Karpas-422 (cell line): Measurements from ENCODE around the gene FHIT. TPM values are rescaled to one million over a fixed set of nuclear protein-coding genes. Genes with fewer than 3 reads are reported as not detected.

ENCODE experiments used
- DNase-seq: peaks from one replicate; pipeline ENCODE4 v3.0.0-alpha.2; 2015
- H2AFZ ChIP-seq: fragments of 200-600 bp; sonication (generic); 2 replicates; pipeline ENCODE4 v1.6.1; 2014; ENCODE audit warnings: antibody characterized with exemption, low read length, mixed read lengths
- H3K27ac ChIP-seq: fragments of 200-600 bp; sonication (generic); 2 replicates; pipeline ENCODE4 v1.5.1; 2014; ENCODE audit warnings: mild to moderate bottlenecking, low read length, moderate library complexity
- H3K27me3 ChIP-seq: fragments of 200-600 bp; sonication (generic); 2 replicates; pipeline ENCODE4 v1.6.1; 2014; ENCODE audit warnings: low read length, mixed read lengths
- H3K36me3 ChIP-seq: fragments of 200-600 bp; sonication (generic); 2 replicates; pipeline ENCODE4 v1.6.1; 2014; ENCODE audit warnings: low read length, mixed read lengths; ENCODE audit not compliant: insufficient read depth
- H3K4me1 ChIP-seq: fragments of 200-600 bp; sonication (generic); 2 replicates; pipeline ENCODE4 v1.6.1; 2014; ENCODE audit warnings: mild to moderate bottlenecking, low read length, mixed read lengths
- H3K4me2 ChIP-seq: fragments of 200-600 bp; sonication (generic); 2 replicates; pipeline ENCODE4 v1.6.1; 2014; ENCODE audit warnings: low read length, low read depth, mild to moderate bottlenecking; ENCODE audit not compliant: poor library complexity, severe bottlenecking
- H3K4me3 ChIP-seq: fragments of 200-600 bp; sonication (generic); 2 replicates; pipeline ENCODE4 v1.5.1; 2014; ENCODE audit warnings: mild to moderate bottlenecking, antibody characterized with exemption, low read length, mixed read lengths
- H3K79me2 ChIP-seq: fragments of 200-600 bp; sonication (generic); 2 replicates; pipeline ENCODE4 v1.6.1; 2014; ENCODE audit warnings: mild to moderate bottlenecking, low read length, mixed read lengths
- H3K9ac ChIP-seq: fragments of 200-600 bp; sonication (generic); 2 replicates; pipeline ENCODE4 v1.6.0; 2014; ENCODE audit warnings: low read length
- H3K9me2 ChIP-seq: fragments of 200-600 bp; sonication (generic), shearing (Covaris generic); replicated peaks from 2 replicates; pipeline ENCODE4 v1.6.0; 2014; ENCODE audit warnings: mild to moderate bottlenecking, low read length, moderate library complexity; ENCODE audit not compliant: insufficient read depth
- H3K9me3 ChIP-seq: fragments of 300-700, 200-600 bp; sonication (generic); 2 replicates; pipeline ENCODE4 v1.6.1; 2014; ENCODE audit warnings: low read length, mixed read lengths
- H4K20me1 ChIP-seq: fragments of 200-600 bp; sonication (generic); 2 replicates; pipeline ENCODE4 v1.6.1; 2014; ENCODE audit warnings: mild to moderate bottlenecking, antibody characterized with exemption, low read length, low read depth; ENCODE audit not compliant: insufficient read depth
- total RNA-seq: library from RNA; depleted of rRNA; stranded (reverse); fragments of >200 nt; shearing (Covaris generic); gene quantifications from 2 replicates; pipeline ENCODE4 v1.2.3, GENCODE V29; 2014; ENCODE audit warnings: low replicate concordance

FHIT gene
- total RNA-seq, 1 experiment from 2014 or later: not detected

DNA sequence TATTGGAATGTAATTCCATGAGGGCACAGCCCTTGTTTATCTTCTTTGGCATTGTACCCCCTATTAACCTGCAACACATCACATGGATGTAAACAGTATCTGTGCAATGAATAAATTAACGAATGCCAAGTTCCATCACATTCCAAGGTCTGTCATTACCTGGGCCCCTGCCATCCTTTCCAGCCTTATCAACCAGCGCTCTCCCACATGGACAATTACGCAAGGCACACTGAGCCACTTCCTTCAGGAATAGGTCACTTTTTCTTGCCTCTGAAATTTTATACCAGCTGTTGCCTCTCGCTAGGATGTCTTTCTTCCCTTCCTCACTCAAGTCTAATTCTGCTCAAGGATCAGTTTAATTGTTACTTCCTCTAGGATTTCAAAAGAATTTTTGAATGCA lies 1149.6 kb downstream of the FHIT start:
- Histone ChIP-seq H3K27ac (no peak overlapping the region), H3K4me1 (no peaks in the 10 kb centered on the region), H3K9ac (no peak overlapping the region), H3K79me2 (no peaks in the 10 kb centered on the region), H3K9me3 (peaks cover 8% of the 10 kb centered on the region; the same call in 1 of the 2 replicates), H3K9me2 (no peaks in the 10 kb centered on the region), H3K4me3 (no peak overlapping the region), H4K20me1 (no peaks in the 10 kb centered on the region), H3K27me3 (no peaks in the 10 kb centered on the region), H3K4me2 (no peak overlapping the region), H2AFZ (no peak overlapping the region), H3K36me3 (no peaks in the 10 kb centered on the region)
- DNase-seq: no peak

DNA sequence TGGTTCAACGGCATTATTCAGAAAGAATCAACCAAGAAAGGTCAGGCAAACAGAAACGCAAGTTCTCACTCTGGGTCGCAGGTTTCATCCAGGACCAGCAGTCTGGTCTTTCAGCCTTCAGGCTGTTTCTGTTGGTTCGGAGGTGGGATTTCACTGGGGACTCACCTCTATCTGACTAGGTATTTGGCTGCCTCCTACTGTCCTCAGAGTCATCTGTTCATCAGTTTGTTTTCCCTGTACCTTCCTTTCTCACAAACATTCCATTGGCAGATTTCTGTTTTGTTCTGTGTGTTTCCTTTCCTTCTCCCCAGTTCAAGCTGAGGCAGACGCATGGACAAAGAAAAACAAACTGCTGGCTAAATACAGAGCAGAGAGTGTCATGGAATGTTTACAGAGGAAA lies 1154.8 kb downstream of the FHIT start:
- no peak overlapping the region for H2AFZ ChIP-seq
- H3K4me1 ChIP-seq: no peaks in the 10 kb centered on the region
- no peak overlapping the region for H3K27ac ChIP-seq
- H3K4me3 ChIP-seq: no peak overlapping the region
- no peaks in the 10 kb centered on the region for H3K9me2 ChIP-seq
- H3K79me2 ChIP-seq: no peaks in the 10 kb centered on the region
- H4K20me1 ChIP-seq: no peaks in the 10 kb centered on the region
- no peaks in the 10 kb centered on the region for H3K36me3 ChIP-seq
- no peak for DNase-seq
- H3K9me3 ChIP-seq: peaks cover 7% of the 10 kb centered on the region; the same call in 1 of the 2 replicates
- H3K9ac ChIP-seq: no peak overlapping the region
- no peak overlapping the region for H3K4me2 ChIP-seq
- H3K27me3 ChIP-seq: no peaks in the 10 kb centered on the region

DNA sequence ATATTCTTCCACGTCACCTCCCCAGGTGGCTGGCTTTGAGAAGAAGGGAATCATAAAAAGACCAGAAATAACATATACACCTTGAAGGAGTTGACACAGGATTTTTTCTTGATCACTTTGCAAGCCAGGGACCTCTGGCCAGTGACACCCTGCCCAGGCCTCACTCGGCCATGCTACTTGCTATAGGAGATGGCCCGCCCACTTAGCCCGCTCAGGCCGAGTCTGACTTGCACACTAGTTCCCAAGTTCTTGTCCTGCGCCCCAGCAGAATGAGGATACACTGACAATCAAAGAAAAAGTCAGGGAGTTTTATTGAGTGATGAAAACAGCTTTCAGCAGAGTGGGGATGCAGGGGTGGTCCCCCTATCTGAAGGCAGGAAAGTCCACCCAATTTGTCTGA lies 1155.3 kb downstream of the FHIT start:
- H3K9me3 ChIP-seq: peaks cover 7% of the 10 kb centered on the region; the same call in 1 of the 2 replicates
- no peaks in the 10 kb centered on the region for H3K79me2 ChIP-seq
- H2AFZ ChIP-seq: no peak overlapping the region
- H3K36me3 ChIP-seq: no peaks in the 10 kb centered on the region
- no peaks in the 10 kb centered on the region for H3K27me3 ChIP-seq
- no peak overlapping the region for H3K27ac ChIP-seq
- no peak for DNase-seq
- H3K4me1 ChIP-seq: no peaks in the 10 kb centered on the region
- H4K20me1 ChIP-seq: no peaks in the 10 kb centered on the region
- no peak overlapping the region for H3K4me2 ChIP-seq
- no peak overlapping the region for H3K4me3 ChIP-seq
- H3K9me2 ChIP-seq: no peaks in the 10 kb centered on the region
- H3K9ac ChIP-seq: no peak overlapping the region

DNA sequence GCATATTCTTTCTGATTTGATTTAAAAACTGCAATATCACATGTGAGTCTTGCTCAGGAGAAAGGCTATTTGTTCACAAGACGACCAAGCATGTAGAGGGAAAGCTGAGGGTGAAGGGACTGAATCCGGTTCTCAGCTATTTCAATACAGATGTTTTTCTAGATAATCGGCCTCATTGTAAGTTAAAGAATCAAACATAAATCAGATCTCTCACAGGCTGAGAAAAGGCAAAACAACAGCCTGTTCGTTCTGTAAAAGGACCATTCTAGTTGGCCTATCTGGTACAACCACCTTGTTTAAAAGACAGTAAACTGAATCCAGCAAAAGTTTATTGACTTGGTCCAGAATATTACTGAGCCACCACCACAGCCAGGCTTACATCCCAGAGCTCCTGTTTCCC lies 1155.7 kb downstream of the FHIT start:
- Histone ChIP-seq H4K20me1 (no peaks in the 10 kb centered on the region), H3K4me3 (no peak overlapping the region), H2AFZ (no peak overlapping the region), H3K36me3 (no peaks in the 10 kb centered on the region), H3K9ac (no peak overlapping the region), H3K79me2 (no peaks in the 10 kb centered on the region), H3K4me2 (no peak overlapping the region), H3K9me3 (peaks cover 7% of the 10 kb centered on the region; the same call in 1 of the 2 replicates), H3K27ac (no peak overlapping the region), H3K4me1 (no peaks in the 10 kb centered on the region), H3K9me2 (no peaks in the 10 kb centered on the region), H3K27me3 (no peaks in the 10 kb centered on the region)
- DNase-seq: no peak

DNA sequence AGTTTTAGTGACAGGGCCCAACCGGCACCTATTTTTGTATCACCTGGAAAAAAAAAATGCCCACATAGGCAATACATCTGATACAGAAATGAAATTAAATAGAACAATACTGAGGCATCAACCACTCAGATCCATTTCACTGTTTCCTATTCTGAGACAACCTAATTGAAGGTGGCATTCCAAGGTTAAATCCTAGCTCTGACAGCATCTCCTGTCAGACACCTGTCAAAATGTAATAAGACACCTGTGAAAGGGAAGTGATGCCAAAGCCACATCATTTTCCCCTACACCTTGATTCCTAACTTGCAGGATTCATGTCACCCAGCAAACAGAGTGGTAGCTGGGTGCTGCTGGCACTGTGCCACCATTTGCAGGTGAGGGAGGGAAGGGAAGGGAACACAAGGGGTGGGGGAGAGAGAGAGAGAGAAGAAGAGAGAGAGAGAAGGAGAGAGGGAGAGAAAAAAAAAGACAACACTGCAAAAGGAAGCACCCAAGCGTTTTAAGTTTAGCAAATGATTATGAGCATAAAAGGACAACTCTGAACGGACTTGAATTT lies 1156.8 kb downstream of the FHIT start:
- Histone ChIP-seq H3K4me1 (no peaks in the 10 kb centered on the region), H3K27ac (no peak overlapping the region), H3K4me3 (no peak overlapping the region), H3K36me3 (no peaks in the 10 kb centered on the region), H3K4me2 (no peak overlapping the region), H2AFZ (no peak overlapping the region), H3K9me3 (peaks cover 7% of the 10 kb centered on the region; the same call in 1 of the 2 replicates), H4K20me1 (no peaks in the 10 kb centered on the region), H3K9ac (no peak overlapping the region), H3K9me2 (no peaks in the 10 kb centered on the region), H3K79me2 (no peaks in the 10 kb centered on the region), H3K27me3 (no peaks in the 10 kb centered on the region)
- DNase-seq: no peak

DNA sequence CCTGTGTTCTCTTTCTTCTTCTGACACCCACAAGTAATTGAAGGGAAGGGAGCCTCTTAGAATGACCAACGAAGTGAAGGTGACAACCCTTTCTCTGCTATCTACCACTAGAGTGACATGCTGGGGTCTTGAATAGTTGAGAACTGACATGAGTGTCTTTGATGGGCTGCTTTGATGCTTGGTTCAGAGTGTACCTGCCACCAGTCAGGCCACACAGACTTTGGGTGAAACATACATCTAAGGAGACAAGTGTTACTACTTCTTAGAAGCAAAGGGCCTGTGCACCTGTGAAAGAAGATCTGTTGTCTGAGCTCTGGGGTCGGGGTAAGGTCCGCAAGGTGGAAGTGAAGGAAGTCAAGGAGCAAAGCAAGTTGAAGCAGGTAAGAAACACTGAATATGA lies 1160.7 kb downstream of the FHIT start:
- peaks cover 3% of the 10 kb centered on the region; the same call in 1 of the 2 replicates for H3K9me3 ChIP-seq
- no peaks in the 10 kb centered on the region for H3K27me3 ChIP-seq
- H3K9me2 ChIP-seq: no peaks in the 10 kb centered on the region
- no peaks in the 10 kb centered on the region for H3K79me2 ChIP-seq
- H4K20me1 ChIP-seq: no peaks in the 10 kb centered on the region
- H3K36me3 ChIP-seq: no peaks in the 10 kb centered on the region
- H2AFZ ChIP-seq: no peak overlapping the region
- H3K9ac ChIP-seq: no peak overlapping the region
- H3K4me2 ChIP-seq: no peak overlapping the region
- no peak overlapping the region for H3K27ac ChIP-seq
- no peaks in the 10 kb centered on the region for H3K4me1 ChIP-seq
- DNase-seq: no peak
- no peak overlapping the region for H3K4me3 ChIP-seq

DNA sequence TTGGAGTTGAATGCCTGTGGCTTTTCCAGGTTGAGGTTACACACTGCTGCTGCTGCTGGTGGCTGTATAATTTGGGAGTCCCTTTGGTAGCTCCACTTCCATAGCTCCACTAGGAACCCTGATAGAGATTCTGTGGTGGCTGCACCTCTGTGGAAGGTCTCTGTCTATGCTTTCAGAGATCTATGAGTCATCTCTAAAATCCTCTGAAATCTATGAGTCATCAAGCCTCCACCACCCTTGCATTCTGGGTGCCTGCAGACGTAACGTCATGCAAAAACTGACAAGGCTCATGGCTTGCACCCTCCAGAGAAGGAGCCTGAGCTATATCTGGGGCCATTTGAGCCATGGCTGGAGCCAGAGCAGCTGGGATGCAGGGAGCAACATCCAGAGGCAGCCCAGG lies 1164.4 kb downstream of the FHIT start:
- no peaks in the 10 kb centered on the region for H3K4me1 ChIP-seq
- H2AFZ ChIP-seq: no peak overlapping the region
- H3K9ac ChIP-seq: no peak overlapping the region
- no peaks in the 10 kb centered on the region for H3K9me2 ChIP-seq
- no peaks in the 10 kb centered on the region for H4K20me1 ChIP-seq
- H3K79me2 ChIP-seq: no peaks in the 10 kb centered on the region
- H3K9me3 ChIP-seq: peaks cover 6% of the 10 kb centered on the region; the same call in 1 of the 2 replicates
- H3K36me3 ChIP-seq: no peaks in the 10 kb centered on the region
- no peak overlapping the region for H3K4me3 ChIP-seq
- no peak overlapping the region for H3K27ac ChIP-seq
- no peak for DNase-seq
- H3K4me2 ChIP-seq: no peak overlapping the region
- no peaks in the 10 kb centered on the region for H3K27me3 ChIP-seq

DNA sequence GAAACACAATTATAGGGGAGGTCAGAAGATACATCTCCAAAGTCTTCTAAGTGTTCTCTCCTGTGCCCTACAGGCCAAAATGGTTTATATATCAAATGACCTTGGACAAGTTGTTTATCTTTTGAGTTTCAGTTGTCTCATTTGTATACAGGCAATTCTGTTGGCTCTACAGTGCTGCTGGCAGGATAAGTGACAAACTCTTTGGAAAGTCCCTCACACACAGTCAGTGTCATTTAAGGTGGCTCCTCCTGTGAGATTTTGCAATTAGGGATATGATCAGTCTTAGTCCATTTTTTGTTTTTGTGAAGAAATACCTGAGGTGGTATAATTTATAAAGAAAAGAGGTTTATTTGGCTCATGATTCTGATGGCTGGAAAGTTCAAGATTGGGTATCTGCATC lies 1165.6 kb downstream of the FHIT start:
- no peak overlapping the region for H3K27ac ChIP-seq
- no peaks in the 10 kb centered on the region for H3K79me2 ChIP-seq
- H3K9me2 ChIP-seq: no peaks in the 10 kb centered on the region
- no peak overlapping the region for H2AFZ ChIP-seq
- H3K4me3 ChIP-seq: no peak overlapping the region
- H3K4me2 ChIP-seq: no peak overlapping the region
- peaks cover 6% of the 10 kb centered on the region; the same call in 1 of the 2 replicates for H3K9me3 ChIP-seq
- H4K20me1 ChIP-seq: no peaks in the 10 kb centered on the region
- H3K27me3 ChIP-seq: no peaks in the 10 kb centered on the region
- no peak for DNase-seq
- no peak overlapping the region for H3K9ac ChIP-seq
- H3K36me3 ChIP-seq: no peaks in the 10 kb centered on the region
- no peaks in the 10 kb centered on the region for H3K4me1 ChIP-seq
